Mesodermal cell (in vitro differentiated cells): ENCODE data around the gene VSTM2B.
"Not testable (repeated sequence)": the region's sequence is repeated elsewhere in the genome, so short reads cannot be mapped to it uniquely, and the experiment has no call there.

ENCODE experiments used
- H3K27ac ChIP-seq: 2 replicates; pipeline ENCODE4 v1.7.0; 2013; ENCODE audit warnings: mild to moderate bottlenecking, low read depth, low read length, moderate library complexity; ENCODE audit not compliant: severe bottlenecking
- H3K36me3 ChIP-seq: 2 replicates; pipeline ENCODE4 v1.7.1; 2013; ENCODE audit warnings: mild to moderate bottlenecking, low read length, moderate library complexity; ENCODE audit not compliant: control insufficient read depth, insufficient read depth
- H3K4me1 ChIP-seq: one replicate; pipeline ENCODE4 v1.7.1; 2013; ENCODE audit warnings: mild to moderate bottlenecking, low read length; ENCODE audit not compliant: insufficient read depth, control insufficient read depth, poor library complexity, severe bottlenecking
- H3K4me3 ChIP-seq: 2 replicates; pipeline ENCODE4 v1.7.0; 2013; ENCODE audit warnings: low read length, control low read depth, mild to moderate bottlenecking; ENCODE audit not compliant: insufficient read depth, poor library complexity, severe bottlenecking; ENCODE audit errors: extremely low read depth
- H3K9me3 ChIP-seq: 2 replicates; pipeline ENCODE4 v1.7.1; 2013; ENCODE audit warnings: mild to moderate bottlenecking, low read length, moderate library complexity; ENCODE audit not compliant: control insufficient read depth
- WGBS, 2 experiments: methylation state at CpG; one replicate each; pipeline ENCODE4 v1.1.5; 2013; ENCODE audit warnings: missing lambda C conversion rate in 2 of 2; ENCODE audit not compliant: insufficient coverage in 2 of 2; 5-methylcytosine and 5-hydroxymethylcytosine counted together

The VSTM2B gene

DNA sequence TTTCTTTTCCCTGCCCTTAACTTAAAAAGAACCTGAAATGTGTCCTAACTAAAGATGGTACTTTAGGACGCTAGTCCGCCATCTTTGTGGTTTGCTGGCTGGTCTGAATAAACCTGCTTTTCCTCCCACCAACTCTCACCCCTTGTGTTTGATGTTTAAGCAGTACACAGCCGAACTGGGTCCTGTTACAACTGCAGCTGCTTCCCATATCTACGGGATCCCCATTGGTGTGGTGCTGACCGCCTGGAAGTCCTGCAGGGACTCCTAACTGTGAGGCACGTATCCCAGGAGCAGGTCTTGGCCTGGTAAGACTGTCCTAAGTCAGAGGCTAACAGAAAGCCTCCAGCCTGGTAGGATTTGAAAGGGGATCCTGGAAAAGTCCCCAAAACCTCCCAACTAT lies 40.9 kb upstream of the VSTM2B start:
- Histone ChIP-seq H3K9me3 (peaks cover 12% of the 10 kb centered on the region), H3K36me3 (no peaks in the 10 kb centered on the region), H3K4me1 (no peaks in the 10 kb centered on the region), H3K4me3 (no peak overlapping the region), H3K27ac (no peak overlapping the region)
- WGBS, 2 experiments: 78 to 80% methylated on average over 6 of the region's 6 CpGs

DNA sequence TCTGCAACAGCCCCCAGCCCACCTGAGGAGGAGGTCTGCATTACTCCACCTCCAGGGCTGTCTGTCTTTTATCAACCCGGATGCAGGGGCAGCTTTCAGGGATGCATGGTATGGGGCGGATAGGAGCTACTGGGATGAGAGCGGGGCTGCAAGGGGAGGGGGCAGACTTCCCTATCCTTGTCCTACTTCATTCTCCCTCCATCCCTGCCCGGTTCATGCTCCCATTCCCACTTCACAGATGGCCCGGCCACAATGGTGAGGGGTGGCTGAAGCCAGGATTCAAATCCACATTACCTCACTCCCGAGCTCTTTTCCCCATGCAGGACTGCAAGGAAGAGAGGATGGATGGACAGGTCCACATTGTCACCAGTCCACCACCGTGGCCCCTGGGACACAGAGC lies 40.5 kb upstream of the VSTM2B start:
- 100% methylated on average over 2 of the region's 7 CpGs; no CpG with 5 or more reads in 1 of the 2 experiments for WGBS, 2 experiments
- Histone ChIP-seq H3K36me3 (no peaks in the 10 kb centered on the region), H3K9me3 (peaks cover 11% of the 10 kb centered on the region), H3K4me3 (no peak overlapping the region), H3K4me1 (no peaks in the 10 kb centered on the region), H3K27ac (no peak overlapping the region)

DNA sequence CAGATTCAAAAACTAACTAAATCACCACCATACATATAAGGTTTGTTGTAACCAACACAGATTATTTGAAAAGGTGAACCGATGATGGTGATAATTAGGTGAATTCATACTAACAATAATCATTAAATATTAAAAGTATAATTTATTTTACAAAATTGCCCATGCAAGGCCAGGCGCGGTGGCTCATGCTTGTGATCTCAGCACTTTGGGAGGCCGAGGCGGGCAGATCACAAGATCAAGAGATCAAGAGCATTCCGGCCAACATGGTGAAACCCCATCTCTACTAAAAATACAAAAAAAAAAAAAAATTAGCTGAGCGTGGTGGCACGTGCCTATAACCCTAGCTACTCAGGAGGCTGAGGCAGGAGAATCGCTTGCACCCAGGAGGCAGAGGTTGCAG lies 38.8 kb upstream of the VSTM2B start:
- H3K4me1 ChIP-seq, H3K27ac ChIP-seq, H3K4me3 ChIP-seq, H3K9me3 ChIP-seq, H3K36me3 ChIP-seq: not testable (repeated sequence)
- WGBS, 2 experiments: 100% methylated on average over 1 to 5 of the region's 9 CpGs

DNA sequence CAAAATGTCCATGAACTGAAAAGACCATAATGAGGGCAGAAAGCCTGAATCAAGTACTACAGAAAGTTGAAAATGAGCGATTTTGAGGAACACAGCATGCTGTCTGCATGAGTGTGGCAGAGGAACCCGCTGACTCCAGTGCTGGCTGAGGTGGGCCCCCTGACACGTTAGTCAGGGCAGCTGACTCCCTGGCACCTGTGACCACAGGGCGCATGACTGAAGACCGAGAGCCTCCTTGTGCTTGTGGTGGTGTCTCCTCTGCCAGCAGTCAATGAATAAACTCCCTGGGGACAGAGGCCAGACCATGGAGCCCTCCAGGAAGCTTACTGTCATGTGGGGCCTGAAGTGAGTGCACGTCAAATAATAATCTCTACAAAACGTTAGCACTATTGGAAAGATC lies 38.4 kb upstream of the VSTM2B start:
- WGBS, 2 experiments: 62 to 80% methylated on average over 4 to 5 of the region's 7 CpGs
- no peak overlapping the region for H3K4me3 ChIP-seq
- H3K9me3 ChIP-seq: no peaks in the 10 kb centered on the region
- H3K36me3 ChIP-seq: no peaks in the 10 kb centered on the region
- H3K27ac ChIP-seq: no peak overlapping the region
- H3K4me1 ChIP-seq: no peaks in the 10 kb centered on the region

DNA sequence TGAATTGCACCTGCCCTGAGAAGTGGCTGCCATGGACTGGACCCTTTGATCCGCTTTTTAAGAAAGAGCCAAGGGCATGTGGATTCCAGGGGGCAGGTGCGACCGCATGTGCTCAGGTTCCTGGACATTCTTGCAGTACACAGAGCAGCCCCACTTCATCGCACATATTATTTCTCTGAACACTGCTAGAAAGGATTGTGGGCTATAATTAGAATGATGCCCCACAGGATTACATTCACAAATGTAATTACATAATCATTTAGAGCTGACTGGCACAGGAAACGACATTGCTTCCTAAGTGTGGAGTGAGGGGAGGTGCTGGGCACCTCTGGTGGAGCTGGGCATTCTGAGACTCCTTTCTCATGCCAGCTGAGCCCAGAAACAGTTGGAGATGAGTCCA lies 37.5 kb upstream of the VSTM2B start:
- H3K36me3 ChIP-seq: no peaks in the 10 kb centered on the region
- H3K4me3 ChIP-seq: no peak overlapping the region
- H3K9me3 ChIP-seq: no peaks in the 10 kb centered on the region
- H3K27ac ChIP-seq: no peak overlapping the region
- 78 to 94% methylated on average over 3 of the region's 5 CpGs for WGBS, 2 experiments
- H3K4me1 ChIP-seq: peaks cover 5% of the 10 kb centered on the region

DNA sequence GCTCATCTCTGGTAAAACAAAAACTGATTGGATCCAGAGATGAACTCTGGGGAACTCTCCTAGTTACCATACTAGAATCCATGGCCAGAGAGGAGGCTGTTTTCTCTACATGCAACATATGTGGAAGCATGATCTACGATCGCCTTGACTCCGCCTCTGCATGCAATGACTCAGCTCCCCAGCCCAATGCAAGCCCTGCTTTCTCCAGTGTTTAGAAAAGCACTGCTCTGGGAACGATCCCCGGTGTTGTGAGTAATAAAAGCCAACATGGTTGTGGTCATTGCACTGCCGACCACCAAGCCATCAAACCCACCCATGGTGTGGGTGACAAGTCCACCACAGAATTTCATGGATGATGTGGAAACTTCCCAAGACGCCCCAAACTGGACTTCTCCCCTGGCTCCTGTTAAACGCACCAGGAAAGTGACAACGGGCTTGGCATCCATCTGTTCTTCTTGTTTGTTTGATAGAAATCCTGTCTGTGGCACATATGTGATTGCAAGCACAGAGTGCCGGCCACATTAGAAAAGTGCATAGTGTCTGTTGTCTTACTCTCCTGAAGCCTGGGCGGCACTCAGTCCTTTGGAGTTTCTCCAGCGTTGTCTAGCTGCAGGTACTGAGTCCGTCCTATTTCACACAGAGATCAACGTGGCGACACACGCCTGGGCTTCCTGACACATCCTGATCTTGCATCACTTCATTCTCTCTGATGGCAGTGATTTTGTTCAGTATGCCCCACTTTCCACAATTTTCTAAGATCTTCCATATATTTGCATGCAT lies 36.4 kb upstream of the VSTM2B start:
- H3K4me3 ChIP-seq: no peak overlapping the region
- H3K4me1 ChIP-seq: peaks cover 5% of the 10 kb centered on the region
- 85 to 88% methylated on average over 15 to 16 of the region's 16 CpGs for WGBS, 2 experiments
- H3K9me3 ChIP-seq: no peaks in the 10 kb centered on the region
- H3K27ac ChIP-seq: no peak overlapping the region
- no peaks in the 10 kb centered on the region for H3K36me3 ChIP-seq

DNA sequence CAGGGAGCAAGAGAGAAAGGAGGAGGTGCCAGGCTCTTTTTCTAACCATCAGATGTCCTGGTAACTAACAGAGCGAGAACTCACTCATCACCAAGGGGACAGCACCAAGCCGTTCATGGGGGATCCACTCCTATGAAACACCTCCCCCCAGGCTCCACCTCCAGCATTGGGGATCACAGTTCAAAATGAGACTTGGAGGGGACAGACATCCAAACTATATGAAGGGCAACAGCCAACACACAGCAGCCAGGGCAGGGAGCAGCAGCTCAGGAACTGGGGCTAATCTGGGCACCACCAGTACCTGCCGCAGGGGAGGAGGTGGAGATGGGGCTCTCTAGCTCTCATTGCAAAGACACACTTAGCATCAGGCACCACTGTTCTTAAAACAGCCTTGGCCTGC lies 34.3 kb upstream of the VSTM2B start:
- Histone ChIP-seq H3K4me1 (peaks cover 5% of the 10 kb centered on the region), H3K36me3 (no peaks in the 10 kb centered on the region), H3K4me3 (no peak overlapping the region), H3K27ac (no peak overlapping the region), H3K9me3 (no peaks in the 10 kb centered on the region)
- 67 to 77% methylated on average over 1 to 3 of the region's 3 CpGs for WGBS, 2 experiments

DNA sequence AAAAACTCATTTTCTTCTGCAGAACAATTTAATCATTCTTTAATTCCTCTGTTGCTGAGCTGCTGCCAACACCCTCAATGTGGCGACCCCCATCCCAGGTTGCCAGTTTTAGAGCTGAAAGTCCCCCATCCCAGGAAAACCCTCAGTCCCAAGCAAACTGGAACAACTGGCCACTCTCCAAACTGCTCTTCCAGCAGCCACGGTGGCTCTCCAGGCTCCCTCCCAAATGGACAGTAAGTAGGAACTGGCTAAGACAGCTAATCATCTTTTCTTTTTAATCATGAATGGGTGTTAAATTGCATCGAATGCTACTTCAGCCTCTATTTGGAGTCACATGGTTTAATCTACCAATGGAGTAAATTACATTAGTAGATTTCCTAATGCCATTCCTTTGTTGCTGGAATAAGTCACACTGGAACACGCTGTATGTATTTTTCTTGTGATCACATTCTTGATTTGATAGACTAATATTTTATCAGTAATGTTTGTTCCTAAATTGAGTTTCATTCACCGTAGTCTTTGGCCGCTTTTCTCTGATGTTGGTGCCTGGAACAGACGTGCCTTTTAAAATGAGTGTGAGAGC lies 33.7 kb upstream of the VSTM2B start:
- Histone ChIP-seq H3K27ac (no peak overlapping the region), H3K9me3 (no peaks in the 10 kb centered on the region), H3K4me1 (peaks cover 5% of the 10 kb centered on the region), H3K4me3 (no peak overlapping the region), H3K36me3 (no peaks in the 10 kb centered on the region)
- 58 to 83% methylated on average over 1 to 2 of the region's 7 CpGs for WGBS, 2 experiments

DNA sequence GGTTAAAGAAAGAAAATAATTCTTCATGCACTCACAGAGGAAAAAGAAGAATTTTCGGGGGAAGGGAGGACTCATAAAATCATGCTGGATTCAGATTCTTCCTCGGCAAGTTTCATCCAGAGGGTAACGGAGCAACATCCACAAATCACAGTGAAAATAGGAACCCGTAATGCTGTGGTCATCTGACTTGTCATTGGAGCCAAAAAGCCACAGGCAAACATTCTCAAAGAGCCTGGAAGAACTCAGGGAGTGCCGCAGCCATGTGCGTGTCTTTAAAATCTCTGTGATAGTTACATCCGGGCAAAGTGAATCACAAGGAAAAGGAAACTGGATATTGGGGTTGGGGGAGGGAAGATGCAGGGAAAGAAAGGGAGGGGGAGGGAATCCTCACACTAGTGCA lies 33.0 kb upstream of the VSTM2B start:
- 48 to 51% methylated on average over 6 to 7 of the region's 7 CpGs for WGBS, 2 experiments
- H3K36me3 ChIP-seq: no peaks in the 10 kb centered on the region
- no peaks in the 10 kb centered on the region for H3K9me3 ChIP-seq
- peaks cover 5% of the 10 kb centered on the region for H3K4me1 ChIP-seq
- H3K4me3 ChIP-seq: no peak overlapping the region
- no peak overlapping the region for H3K27ac ChIP-seq

DNA sequence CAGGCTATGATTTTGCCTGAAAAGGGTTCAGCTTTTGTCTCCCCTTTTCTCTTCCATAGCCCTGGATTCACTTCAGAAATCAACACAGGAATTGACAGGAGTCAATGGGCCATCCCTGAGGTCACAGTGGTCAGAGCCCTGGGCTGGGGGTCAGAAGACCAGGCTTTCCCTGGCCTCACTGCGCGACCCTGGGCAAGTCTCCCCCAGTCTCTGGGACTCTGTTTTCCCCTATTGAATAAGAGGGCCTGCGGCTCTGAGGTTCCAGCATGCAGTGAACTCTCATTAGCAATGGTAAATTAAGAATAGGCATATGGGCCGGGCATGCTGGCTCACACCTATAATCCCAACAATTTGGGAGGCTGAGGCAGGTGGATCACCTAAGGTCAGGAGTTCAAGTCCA lies 30.7 kb upstream of the VSTM2B start:
- H3K4me1 ChIP-seq: peaks cover 5% of the 10 kb centered on the region
- no peak overlapping the region for H3K27ac ChIP-seq
- 75 to 93% methylated on average over 2 to 3 of the region's 4 CpGs for WGBS, 2 experiments
- H3K9me3 ChIP-seq: no peaks in the 10 kb centered on the region
- H3K4me3 ChIP-seq: no peak overlapping the region
- no peaks in the 10 kb centered on the region for H3K36me3 ChIP-seq

DNA sequence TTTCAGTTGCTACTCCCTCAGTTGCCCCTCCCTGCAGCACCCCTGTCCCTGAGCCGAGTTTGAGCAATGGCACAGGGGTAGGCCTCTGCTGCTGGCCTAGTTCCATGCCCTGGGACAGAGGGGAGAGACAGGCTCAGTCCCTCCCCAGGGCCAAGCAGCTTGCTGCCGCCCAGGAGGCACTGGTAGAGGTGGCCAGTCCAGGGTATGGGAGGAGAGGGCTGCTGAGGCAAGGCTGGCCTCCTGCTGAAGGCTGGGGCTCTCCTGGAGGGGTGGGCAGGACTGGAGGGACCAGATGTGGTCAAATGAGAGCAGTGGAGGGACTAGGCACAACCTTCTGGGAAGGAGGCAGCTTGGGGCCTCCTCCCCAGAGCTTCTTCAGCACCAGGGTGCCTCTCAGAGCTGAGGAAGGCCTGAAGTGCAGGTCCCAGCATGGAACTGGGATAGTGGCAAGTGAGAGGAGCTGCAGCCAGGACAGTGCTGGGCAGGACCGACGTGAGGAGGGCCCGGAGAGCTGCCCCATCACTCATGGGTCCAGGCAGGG lies 29.8 kb upstream of the VSTM2B start:
- H3K4me1 ChIP-seq: peaks cover 5% of the 10 kb centered on the region
- H3K9me3 ChIP-seq: no peaks in the 10 kb centered on the region
- H3K4me3 ChIP-seq: no peak overlapping the region
- no peaks in the 10 kb centered on the region for H3K36me3 ChIP-seq
- 87 to 93% methylated on average over 5 of the region's 5 CpGs for WGBS, 2 experiments
- no peak overlapping the region for H3K27ac ChIP-seq
